RWPE2 (cell line): Measurements from ENCODE around the gene SLC38A5.

ENCODE experiments used
- ATAC-seq: fragments of 200-7000 bp; cut with Tn5 transposase; 3 replicates; pipeline ENCODE4 v1.9.1; 2021; ENCODE audit warnings: low read depth
- DNase-seq: peaks from one replicate; pipeline ENCODE4 v3.0.0-alpha.2; 2020; ENCODE audit warnings: low spot score
- H3K27ac ChIP-seq: fragments of 450-650 bp; 2 replicates; pipeline ENCODE4 v1.5.1; 2017; ENCODE audit warnings: mild to moderate bottlenecking; ENCODE audit not compliant: poor library complexity, severe bottlenecking
- H3K27me3 ChIP-seq: fragments of 250-450 bp; sonication (Bioruptor Pico); 2 replicates; pipeline ENCODE4 v1.5.1; 2021; ENCODE audit warnings: mild to moderate bottlenecking, moderate library complexity; ENCODE audit not compliant: insufficient read depth, poor library complexity, severe bottlenecking
- H3K36me3 ChIP-seq: fragments of 250-450 bp; sonication (Bioruptor Pico); 2 replicates; pipeline ENCODE4 v1.5.1; 2020; ENCODE audit warnings: low read depth, mild to moderate bottlenecking, moderate library complexity
- H3K4me1 ChIP-seq: fragments of 250-450 bp; sonication (Bioruptor Pico); 2 replicates; pipeline ENCODE4 v1.5.1; 2021; ENCODE audit warnings: mild to moderate bottlenecking, moderate library complexity; ENCODE audit not compliant: insufficient read depth, poor library complexity, severe bottlenecking
- H3K4me3 ChIP-seq: fragments of 250-450 bp; sonication (Bioruptor Pico); 2 replicates; pipeline ENCODE4 v1.5.1; 2021; ENCODE audit warnings: mild to moderate bottlenecking, moderate library complexity; ENCODE audit not compliant: severe bottlenecking
- H3K9me3 ChIP-seq: fragments of 250-450 bp; sonication (Bioruptor Pico); 2 replicates; pipeline ENCODE4 v1.5.1; 2021; ENCODE audit warnings: mild to moderate bottlenecking, moderate library complexity; ENCODE audit not compliant: severe bottlenecking
- TF ChIP-seq, protein P1 (sequence below): fragments of 450-650 bp; IDR thresholded peaks from one replicate; pipeline ENCODE4 v1.5.1; 2017; ENCODE audit warnings: mild to moderate bottlenecking, moderate library complexity; ENCODE audit not compliant: poor library complexity, severe bottlenecking

Gene SLC38A5

DNA sequence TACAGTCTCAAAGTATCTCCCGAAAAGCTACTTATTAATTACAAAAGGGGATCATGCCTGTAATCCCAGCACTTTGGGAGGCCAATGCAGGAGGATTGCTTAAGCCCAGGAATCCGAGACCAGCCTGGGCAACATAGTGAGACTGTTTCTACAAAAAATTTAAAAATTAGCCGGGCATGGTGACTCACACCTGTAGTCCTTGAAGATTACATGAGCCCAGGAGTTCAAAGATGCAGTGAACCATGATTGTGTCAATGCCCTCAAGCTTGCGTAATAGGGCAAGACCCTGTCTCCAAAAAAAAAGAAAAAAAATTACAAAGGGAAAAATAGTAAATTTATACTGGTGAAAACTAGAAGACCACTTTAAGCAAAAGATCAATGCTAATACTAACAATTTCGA is 35.4 kb upstream of the SLC38A5 start:
- H3K4me3 ChIP-seq: no peak overlapping the region

GRCh38 chrX:48504261-48504660 is 34.2 kb upstream of the SLC38A5 start:
- TF ChIP-seq, protein P1, sequence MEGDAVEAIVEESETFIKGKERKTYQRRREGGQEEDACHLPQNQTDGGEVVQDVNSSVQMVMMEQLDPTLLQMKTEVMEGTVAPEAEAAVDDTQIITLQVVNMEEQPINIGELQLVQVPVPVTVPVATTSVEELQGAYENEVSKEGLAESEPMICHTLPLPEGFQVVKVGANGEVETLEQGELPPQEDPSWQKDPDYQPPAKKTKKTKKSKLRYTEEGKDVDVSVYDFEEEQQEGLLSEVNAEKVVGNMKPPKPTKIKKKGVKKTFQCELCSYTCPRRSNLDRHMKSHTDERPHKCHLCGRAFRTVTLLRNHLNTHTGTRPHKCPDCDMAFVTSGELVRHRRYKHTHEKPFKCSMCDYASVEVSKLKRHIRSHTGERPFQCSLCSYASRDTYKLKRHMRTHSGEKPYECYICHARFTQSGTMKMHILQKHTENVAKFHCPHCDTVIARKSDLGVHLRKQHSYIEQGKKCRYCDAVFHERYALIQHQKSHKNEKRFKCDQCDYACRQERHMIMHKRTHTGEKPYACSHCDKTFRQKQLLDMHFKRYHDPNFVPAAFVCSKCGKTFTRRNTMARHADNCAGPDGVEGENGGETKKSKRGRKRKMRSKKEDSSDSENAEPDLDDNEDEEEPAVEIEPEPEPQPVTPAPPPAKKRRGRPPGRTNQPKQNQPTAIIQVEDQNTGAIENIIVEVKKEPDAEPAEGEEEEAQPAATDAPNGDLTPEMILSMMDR: no peak

More for the DNA sequence above, 35.4 kb upstream of the SLC38A5 start:
- ATAC-seq: no peak
- Histone ChIP-seq H3K27me3 (no peaks in the 10 kb centered on the region), H3K27ac (no peak overlapping the region), H3K4me1 (peaks cover 4% of the 10 kb centered on the region), H3K36me3 (peaks cover 5% of the 10 kb centered on the region; the same call in 1 of the 2 replicates), H3K9me3 (no peaks in the 10 kb centered on the region)
- no peak for DNase-seq
- TF ChIP-seq, protein P1: no peak

DNA sequence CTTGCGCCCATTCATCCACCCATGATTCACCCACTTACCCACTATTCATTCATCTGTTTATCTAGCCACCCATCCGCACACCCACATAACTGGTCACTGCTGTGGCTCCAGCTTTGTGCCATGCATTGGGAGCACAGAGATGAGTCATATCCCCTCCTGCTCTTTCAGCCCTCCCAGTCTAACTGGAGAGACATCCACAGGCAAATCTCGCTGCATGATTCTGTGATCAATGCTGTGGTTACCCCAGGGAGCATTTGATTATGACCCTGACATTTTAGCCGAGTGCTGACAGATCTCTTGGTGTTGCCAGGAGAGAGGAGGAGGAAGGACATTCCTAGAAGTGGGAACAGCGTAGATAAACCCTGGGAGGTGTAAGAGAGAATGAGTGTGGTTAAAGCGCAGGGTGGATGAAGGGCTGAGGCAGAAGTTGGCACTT is 28.3 kb upstream of the SLC38A5 start:
- no peaks in the 10 kb centered on the region for H3K9me3 ChIP-seq
- no peaks in the 10 kb centered on the region for H3K36me3 ChIP-seq
- H3K4me3 ChIP-seq: no peak overlapping the region
- DNase-seq: no peak
- TF ChIP-seq, protein P1: no peak
- ATAC-seq: peak; percentile 70
- H3K27me3 ChIP-seq: no peaks in the 10 kb centered on the region
- H3K27ac ChIP-seq: peak overlapping the region; percentile 69
- no peaks in the 10 kb centered on the region for H3K4me1 ChIP-seq

More at GRCh38 chrX:48504261-48504660, 34.2 kb upstream of the SLC38A5 start:
- ATAC-seq (no peak), DNase-seq (no peak)
- Histone ChIP-seq H3K27me3 (no peaks in the 10 kb centered on the region), H3K9me3 (no peaks in the 10 kb centered on the region), H3K4me1 (no peaks in the 10 kb centered on the region), H3K27ac (no peak overlapping the region), H3K36me3 (no peaks in the 10 kb centered on the region), H3K4me3 (no peak overlapping the region)

GRCh38 chrX:48497871-48498270 is 27.8 kb upstream of the SLC38A5 start:
- Histone ChIP-seq H3K27ac (peak overlapping the region; percentile 69), H3K36me3 (no peaks in the 10 kb centered on the region), H3K9me3 (no peaks in the 10 kb centered on the region), H3K4me1 (no peaks in the 10 kb centered on the region), H3K27me3 (no peaks in the 10 kb centered on the region), H3K4me3 (no peak overlapping the region)
- 0 out of 3 replicates have a peak, but pooled peaks have one; percentile 14 for ATAC-seq
- TF ChIP-seq, protein P1: no peak
- no peak for DNase-seq

DNA sequence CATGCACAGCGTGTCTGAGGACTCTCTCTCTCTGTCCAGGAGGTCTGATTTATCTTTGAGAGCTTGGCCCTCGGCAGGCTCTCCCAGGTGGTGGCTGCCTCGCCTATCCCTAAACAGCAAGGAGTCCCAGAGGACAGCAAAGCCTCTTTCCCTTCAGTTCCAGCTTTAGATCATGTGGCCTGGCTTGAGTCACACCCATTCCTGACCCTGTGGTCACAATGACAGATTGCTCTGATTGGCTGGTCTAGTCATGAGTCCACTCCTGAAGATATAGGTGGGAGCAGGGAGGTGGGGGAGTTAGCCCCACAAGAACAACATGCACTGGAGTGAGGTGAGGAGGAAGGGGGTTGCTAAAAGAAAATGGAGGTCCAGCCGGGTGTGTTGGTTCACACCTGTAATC is 26.6 kb upstream of the SLC38A5 start:
- H3K27me3 ChIP-seq: no peaks in the 10 kb centered on the region
- no peak overlapping the region for H3K27ac ChIP-seq
- peaks cover 11% of the 10 kb centered on the region for H3K4me1 ChIP-seq
- ATAC-seq (no peak), DNase-seq (no peak)
- no peaks in the 10 kb centered on the region for H3K9me3 ChIP-seq
- no peak overlapping the region for H3K4me3 ChIP-seq
- H3K36me3 ChIP-seq: no peaks in the 10 kb centered on the region
- TF ChIP-seq, protein P1: no peak
